Nephron progenitor cell (in vitro differentiated cells): ENCODE results near the gene NFIX.

ENCODE experiments used
- DNase-seq: peaks from one replicate; pipeline ENCODE4 v3.0.0; 2021
- H3K27ac Mint-ChIP-seq: 2 replicates; pipeline ENCODE4 v1.8.0; 2021; ENCODE audit warnings: mild to moderate bottlenecking, moderate library complexity, mixed read lengths
- H3K27me3 Mint-ChIP-seq: 2 replicates; pipeline ENCODE4 v1.8.0; 2021; ENCODE audit warnings: mild to moderate bottlenecking, low read depth, mixed read lengths; ENCODE audit not compliant: poor library complexity
- H3K36me3 Mint-ChIP-seq: 2 replicates; pipeline ENCODE4 v1.8.0; 2021; ENCODE audit warnings: low read depth, mixed read lengths
- H3K4me1 Mint-ChIP-seq: 2 replicates; pipeline ENCODE4 v1.8.0; 2021; ENCODE audit warnings: mixed read lengths
- H3K4me3 Mint-ChIP-seq: 2 replicates; pipeline ENCODE4 v1.8.0; 2021; ENCODE audit warnings: mild to moderate bottlenecking, moderate library complexity, mixed read lengths
- H3K9me3 Mint-ChIP-seq: 2 replicates; pipeline ENCODE4 v1.8.0; 2021; ENCODE audit warnings: mild to moderate bottlenecking, moderate library complexity, mixed read lengths
- TF ChIP-seq, protein P1 (sequence below): fragments of 200-600 bp; sonication (generic); IDR thresholded peaks from 2 replicates; pipeline ENCODE4 v1.5.0; 2021; ENCODE audit warnings: antibody characterized with exemption

The NFIX gene

GRCh38 chr19:13024951-13025697 is 29.8 kb downstream of the NFIX start:
- H3K4me1 Mint-ChIP-seq: peaks cover 36% of the 10 kb centered on the region
- peaks cover 100% of the 10 kb centered on the region for H3K27me3 Mint-ChIP-seq
- no peaks in the 10 kb centered on the region for H3K9me3 Mint-ChIP-seq
- TF ChIP-seq, protein P1, sequence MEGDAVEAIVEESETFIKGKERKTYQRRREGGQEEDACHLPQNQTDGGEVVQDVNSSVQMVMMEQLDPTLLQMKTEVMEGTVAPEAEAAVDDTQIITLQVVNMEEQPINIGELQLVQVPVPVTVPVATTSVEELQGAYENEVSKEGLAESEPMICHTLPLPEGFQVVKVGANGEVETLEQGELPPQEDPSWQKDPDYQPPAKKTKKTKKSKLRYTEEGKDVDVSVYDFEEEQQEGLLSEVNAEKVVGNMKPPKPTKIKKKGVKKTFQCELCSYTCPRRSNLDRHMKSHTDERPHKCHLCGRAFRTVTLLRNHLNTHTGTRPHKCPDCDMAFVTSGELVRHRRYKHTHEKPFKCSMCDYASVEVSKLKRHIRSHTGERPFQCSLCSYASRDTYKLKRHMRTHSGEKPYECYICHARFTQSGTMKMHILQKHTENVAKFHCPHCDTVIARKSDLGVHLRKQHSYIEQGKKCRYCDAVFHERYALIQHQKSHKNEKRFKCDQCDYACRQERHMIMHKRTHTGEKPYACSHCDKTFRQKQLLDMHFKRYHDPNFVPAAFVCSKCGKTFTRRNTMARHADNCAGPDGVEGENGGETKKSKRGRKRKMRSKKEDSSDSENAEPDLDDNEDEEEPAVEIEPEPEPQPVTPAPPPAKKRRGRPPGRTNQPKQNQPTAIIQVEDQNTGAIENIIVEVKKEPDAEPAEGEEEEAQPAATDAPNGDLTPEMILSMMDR: no peak
- no peak for DNase-seq
- H3K27ac Mint-ChIP-seq: no peak overlapping the region
- no peak overlapping the region for H3K4me3 Mint-ChIP-seq
- no peaks in the 10 kb centered on the region for H3K36me3 Mint-ChIP-seq

DNA sequence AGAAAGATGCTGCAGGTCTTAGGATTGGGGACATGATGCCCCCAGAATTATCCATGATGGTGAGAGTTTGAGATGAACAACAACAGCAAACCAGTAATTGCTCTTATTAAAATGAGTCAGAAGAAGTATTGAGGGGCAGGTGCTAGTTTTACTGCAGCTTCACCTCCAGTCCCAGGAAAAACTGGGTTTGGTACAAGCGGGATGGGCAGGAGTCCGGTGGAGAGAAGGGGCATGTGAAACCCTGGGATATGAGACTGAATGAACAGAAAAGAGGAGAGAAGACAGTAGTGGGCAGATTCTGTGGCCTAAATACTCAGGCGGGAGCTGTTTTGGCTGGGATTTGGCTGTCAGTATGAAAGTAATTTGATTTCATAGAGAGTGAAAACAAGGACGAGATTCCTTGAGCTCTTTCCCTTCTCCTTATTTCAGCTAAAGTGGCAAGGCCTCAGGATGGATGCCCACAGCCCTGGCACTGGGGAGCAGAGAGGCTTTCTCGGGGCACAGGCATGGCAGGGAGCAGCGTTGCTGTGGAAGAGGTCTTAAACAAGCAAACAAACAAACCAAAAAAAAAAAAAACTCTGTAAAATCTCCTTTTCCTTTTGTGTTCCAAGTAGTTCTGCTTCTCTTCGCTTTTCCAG is 30.7 kb downstream of the NFIX start:
- no peak for DNase-seq
- no peak overlapping the region for H3K27ac Mint-ChIP-seq
- peaks cover 36% of the 10 kb centered on the region for H3K4me1 Mint-ChIP-seq
- H3K9me3 Mint-ChIP-seq: no peaks in the 10 kb centered on the region
- no peaks in the 10 kb centered on the region for H3K36me3 Mint-ChIP-seq
- H3K27me3 Mint-ChIP-seq: peaks cover 100% of the 10 kb centered on the region
- TF ChIP-seq, protein P1: no peak
- no peak overlapping the region for H3K4me3 Mint-ChIP-seq

DNA sequence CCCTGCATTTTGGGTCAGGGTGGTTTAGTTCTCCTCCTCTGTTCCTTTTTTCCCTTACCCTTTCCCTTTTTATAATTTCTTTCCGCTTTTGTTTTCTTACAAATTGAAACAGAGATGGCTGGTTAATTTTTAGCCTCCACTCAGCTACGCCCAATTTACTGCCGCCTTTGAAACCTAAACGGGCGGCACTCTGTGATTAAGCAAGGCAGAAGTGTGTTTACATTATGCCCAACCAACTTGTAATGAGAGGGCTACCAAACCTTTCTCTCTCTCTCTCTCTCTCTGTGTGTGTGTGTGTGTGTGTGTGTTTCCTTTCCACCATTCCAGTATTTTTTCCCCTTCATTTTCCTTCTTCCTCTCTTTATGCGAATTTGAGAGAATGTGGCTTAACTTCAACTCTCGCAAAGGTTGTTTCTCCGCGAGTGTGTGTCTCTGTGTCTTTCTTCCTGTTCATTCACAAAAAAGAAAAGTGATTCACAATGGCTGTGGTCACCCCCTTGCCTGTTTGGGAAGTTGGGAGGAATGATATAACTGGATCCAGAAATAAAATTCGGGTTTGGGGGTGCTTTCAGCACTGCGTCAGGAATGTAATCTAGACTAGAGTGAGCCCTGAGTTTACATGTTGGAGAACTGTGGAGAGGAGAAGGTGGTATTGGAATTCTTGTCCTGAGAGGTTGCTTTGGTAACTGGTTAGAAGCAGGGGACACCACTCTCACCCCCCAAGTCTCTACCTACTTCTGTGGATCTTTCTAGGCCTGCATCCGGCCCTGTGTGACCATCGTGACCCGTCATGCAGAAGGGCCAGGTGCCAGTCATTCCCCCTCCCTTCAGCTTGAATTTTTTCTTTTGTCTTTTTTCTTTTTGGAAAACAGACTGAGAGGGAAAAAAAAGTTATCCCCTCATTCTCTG is 31.4 kb downstream of the NFIX start:
- Mint-ChIP-seq H3K4me3 (no peak overlapping the region), H3K4me1 (peaks cover 41% of the 10 kb centered on the region), H3K27me3 (peaks cover 100% of the 10 kb centered on the region), H3K36me3 (no peaks in the 10 kb centered on the region), H3K27ac (no peak overlapping the region), H3K9me3 (no peaks in the 10 kb centered on the region)
- TF ChIP-seq, protein P1: no peak
- DNase-seq: no peak

- Mint-ChIP-seq H3K27me3 (peaks cover 100% of the 10 kb centered on the region), H3K4me3 (no peak overlapping the region)
Measured at GRCh38 chr19:13027557-13027956, 32.3 kb downstream of the NFIX start.

DNA sequence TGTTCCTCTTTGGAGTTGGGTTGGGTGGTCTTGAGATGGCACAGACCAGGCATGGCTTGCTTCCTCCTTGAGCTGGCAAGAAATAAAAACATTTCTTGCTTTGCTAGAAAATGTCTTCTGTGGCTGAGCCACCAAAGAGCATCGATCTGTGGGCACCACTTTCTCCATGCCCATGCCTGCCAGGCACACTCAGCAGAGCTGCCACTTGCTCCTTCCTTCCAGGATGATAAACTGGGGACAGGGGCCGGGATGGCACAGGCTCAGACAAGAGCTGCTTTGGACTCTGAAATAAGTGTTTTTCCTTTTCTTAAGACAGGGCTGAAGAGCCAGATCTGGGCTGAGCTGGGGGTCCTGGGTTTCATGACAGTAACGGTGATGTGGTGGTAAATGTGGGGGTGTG is 32.8 kb downstream of the NFIX start:
- TF ChIP-seq, protein P1: no peak
- no peak overlapping the region for H3K4me3 Mint-ChIP-seq
- no peak for DNase-seq
- no peaks in the 10 kb centered on the region for H3K36me3 Mint-ChIP-seq
- H3K4me1 Mint-ChIP-seq: peaks cover 48% of the 10 kb centered on the region
- H3K27ac Mint-ChIP-seq: no peak overlapping the region
- H3K27me3 Mint-ChIP-seq: peaks cover 100% of the 10 kb centered on the region
- no peaks in the 10 kb centered on the region for H3K9me3 Mint-ChIP-seq

More at GRCh38 chr19:13027557-13027956, 32.3 kb downstream of the NFIX start:
- Mint-ChIP-seq H3K27ac (no peak overlapping the region), H3K36me3 (no peaks in the 10 kb centered on the region), H3K4me1 (peaks cover 49% of the 10 kb centered on the region), H3K9me3 (no peaks in the 10 kb centered on the region)
- TF ChIP-seq, protein P1: no peak
- no peak for DNase-seq
